GM23338 (cell line): ENCODE data around the gene ZNF783. TPM values are rescaled to one million over a fixed set of nuclear protein-coding genes. Genes with fewer than 3 reads are reported as not detected.

ENCODE experiments used
- ATAC-seq: fragments of 200-7000 bp; cut with Tn5 transposase; 3 replicates; pipeline ENCODE4 v1.9.1; 2020
- DNase-seq: peaks from one replicate; pipeline ENCODE4 v3.0.0-alpha.2; 2015; ENCODE audit warnings: low spot score
- H2AFZ ChIP-seq: fragments of 200-600 bp; sonication (generic); 2 replicates; pipeline ENCODE4 v1.8.0; 2016; ENCODE audit warnings: antibody characterized with exemption, mild to moderate bottlenecking, moderate library complexity
- H3F3A ChIP-seq: fragments of 200-600 bp; sonication (generic); replicated peaks from 2 replicates; pipeline ENCODE4 v1.8.0; 2017; ENCODE audit warnings: antibody characterized with exemption, mixed run types, low read depth
- H3K27ac ChIP-seq: fragments of 200-600 bp; sonication (generic); 2 replicates; pipeline ENCODE4 v1.6.1; 2016; ENCODE audit warnings: low read depth
- H3K27me3 ChIP-seq: fragments of 200-600 bp; sonication (generic); 2 replicates; pipeline ENCODE4 v1.8.0; 2016; ENCODE audit warnings: mild to moderate bottlenecking, mixed run types, moderate library complexity; ENCODE audit not compliant: insufficient read depth
- H3K36me3 ChIP-seq: fragments of 200-600 bp; sonication (generic); 2 replicates; pipeline ENCODE4 v1.8.0; 2016; ENCODE audit warnings: mild to moderate bottlenecking; ENCODE audit not compliant: insufficient read depth
- H3K4me1 ChIP-seq: fragments of 200-600 bp; sonication (generic); 2 replicates; pipeline ENCODE4 v1.8.0; 2016; ENCODE audit warnings: mild to moderate bottlenecking, moderate library complexity; ENCODE audit not compliant: insufficient read depth
- H3K4me2 ChIP-seq: fragments of 200-600 bp; sonication (generic); 2 replicates; pipeline ENCODE4 v1.7.1; 2017; ENCODE audit warnings: mixed run types
- H3K4me3 ChIP-seq: fragments of 200-600 bp; sonication (generic); 2 replicates; pipeline ENCODE4 v1.6.1; 2016; ENCODE audit warnings: mixed run types
- H3K79me2 ChIP-seq: fragments of 200-600 bp; sonication (generic); replicated peaks from 2 replicates; pipeline ENCODE4 v1.8.0; 2017; ENCODE audit warnings: mild to moderate bottlenecking; ENCODE audit not compliant: insufficient read depth
- H3K9me2 ChIP-seq: fragments of 200-600 bp; sonication (generic); 2 replicates; pipeline ENCODE4 v1.8.0; 2017; ENCODE audit not compliant: insufficient read depth
- H4K20me1 ChIP-seq: fragments of 200-600 bp; sonication (generic); replicated peaks from 2 replicates; pipeline ENCODE4 v1.8.0; 2017; ENCODE audit warnings: mild to moderate bottlenecking; ENCODE audit not compliant: insufficient read depth
- H3K27ac Mint-ChIP-seq: 2 replicates; pipeline ENCODE4 v1.8.0; 2020; ENCODE audit warnings: inconsistent platforms, mild to moderate bottlenecking, moderate library complexity, mixed read lengths
- H3K27me3 Mint-ChIP-seq: 3 replicates; pipeline ENCODE4 v1.8.0; 2022; ENCODE audit warnings: low read depth, mild to moderate bottlenecking, moderate library complexity, mixed read lengths, inconsistent platforms; ENCODE audit not compliant: insufficient read depth, poor library complexity
- H3K36me3 Mint-ChIP-seq: 3 replicates; pipeline ENCODE4 v1.8.0; 2021; ENCODE audit warnings: low read depth, mild to moderate bottlenecking, inconsistent platforms, moderate library complexity, mixed read lengths
- H3K4me1 Mint-ChIP-seq: 3 replicates; pipeline ENCODE4 v1.8.0; 2020; ENCODE audit warnings: mild to moderate bottlenecking, inconsistent platforms, mixed read lengths
- H3K4me3 Mint-ChIP-seq: 3 replicates; pipeline ENCODE4 v1.8.0; 2021; ENCODE audit warnings: moderate library complexity, mild to moderate bottlenecking, inconsistent platforms, mixed read lengths
- H3K9me3 Mint-ChIP-seq: 3 replicates; pipeline ENCODE4 v1.8.0; 2020; ENCODE audit warnings: moderate library complexity, mild to moderate bottlenecking, inconsistent platforms, mixed read lengths
- CREB1 ChIP-seq: fragments of 250-450 bp; sonication (Bioruptor Pico); IDR thresholded peaks from 2 replicates; pipeline ENCODE4 v1.5.0; 2020; ENCODE audit warnings: low read depth, mild to moderate bottlenecking, moderate library complexity
- EZH2 ChIP-seq: fragments of 200-600 bp; sonication (generic); IDR thresholded peaks from one replicate; pipeline ENCODE4 v1.8.0; 2017; ENCODE audit warnings: antibody characterized with exemption, mild to moderate bottlenecking, low read depth; ENCODE audit not compliant: unreplicated experiment
- EZH2phosphoT487 ChIP-seq: fragments of 200-600 bp; sonication (generic); IDR thresholded peaks from one replicate; pipeline ENCODE4 v1.8.1; 2018; ENCODE audit warnings: antibody characterized with exemption; ENCODE audit not compliant: unreplicated experiment
- JUNB ChIP-seq: IDR thresholded peaks from one replicate; pipeline ENCODE4 v1.6.1; 2016; ENCODE audit warnings: antibody characterized with exemption; ENCODE audit not compliant: unreplicated experiment
- NANOG ChIP-seq: IDR thresholded peaks from 2 replicates; pipeline ENCODE4 v1.6.1; 2016; ENCODE audit warnings: antibody characterized with exemption, borderline replicate concordance
- POLR2AphosphoS5 ChIP-seq: IDR thresholded peaks from 2 replicates; pipeline ENCODE4 v1.6.1; 2016; ENCODE audit warnings: antibody characterized with exemption, low read depth
- STAT1 ChIP-seq: IDR thresholded peaks from one replicate; pipeline ENCODE4 v1.6.1; 2016; ENCODE audit warnings: antibody characterized with exemption; ENCODE audit not compliant: unreplicated experiment
- ZNF114 ChIP-seq: fragments of 250-450 bp; sonication (Bioruptor Pico); IDR thresholded peaks from 2 replicates; pipeline ENCODE4 v1.5.0; 2020; ENCODE audit warnings: mild to moderate bottlenecking, moderate library complexity
- ZNF331 ChIP-seq: fragments of 250-450 bp; sonication (Bioruptor Pico); IDR thresholded peaks from 2 replicates; pipeline ENCODE4 v1.5.0; 2020; ENCODE audit warnings: low read depth, mild to moderate bottlenecking, moderate library complexity
- polyA plus RNA-seq: library from polyadenylated mRNA; unstranded; fragments of >200 nt; fragmentation: Nextera tagmentation; extraction: Ambion mirVana; gene quantifications from 2 replicates; pipeline ENCODE4 v1.2.1, GENCODE V29; 2016
- total RNA-seq: library from RNA; depleted of rRNA; stranded (reverse); fragments of >200 nt; shearing (Covaris generic); gene quantifications from 2 replicates; pipeline ENCODE4 v1.2.3, GENCODE V29; 2014
- TF ChIP-seq, protein P1 (sequence below): IDR thresholded peaks from 2 replicates; pipeline ENCODE4 v1.6.1; 2016; ENCODE audit warnings: antibody characterized with exemption
- TF ChIP-seq, protein P2 (sequence below): fragments of 250-450 bp; sonication (Bioruptor Pico); IDR thresholded peaks from 2 replicates; pipeline ENCODE4 v1.5.0; 2020; ENCODE audit warnings: mild to moderate bottlenecking, moderate library complexity
- TF ChIP-seq, protein P3 (sequence below): IDR thresholded peaks from one replicate; pipeline ENCODE4 v1.6.1; 2018; ENCODE audit warnings: antibody characterized with exemption; ENCODE audit not compliant: unreplicated experiment
- TF ChIP-seq, protein P4 (sequence below), 2 experiments: fragments of 200-600 bp in 1 of 2; sonication (generic) in 1 of 2; conservative IDR thresholded peaks; 2 replicates each; pipeline versions ENCODE4 v1.5.1 to v1.6.1; 2016 to 2017; ENCODE audit warnings: antibody characterized with exemption in 2 of 2, low read depth in 2 of 2, mild to moderate bottlenecking in 2 of 2, moderate library complexity in 1 of 2

ZNF783 gene
- total and polyA plus RNA-seq, 2 experiments from 2014 or later, result 2.1 to 9.0 TPM

DNA sequence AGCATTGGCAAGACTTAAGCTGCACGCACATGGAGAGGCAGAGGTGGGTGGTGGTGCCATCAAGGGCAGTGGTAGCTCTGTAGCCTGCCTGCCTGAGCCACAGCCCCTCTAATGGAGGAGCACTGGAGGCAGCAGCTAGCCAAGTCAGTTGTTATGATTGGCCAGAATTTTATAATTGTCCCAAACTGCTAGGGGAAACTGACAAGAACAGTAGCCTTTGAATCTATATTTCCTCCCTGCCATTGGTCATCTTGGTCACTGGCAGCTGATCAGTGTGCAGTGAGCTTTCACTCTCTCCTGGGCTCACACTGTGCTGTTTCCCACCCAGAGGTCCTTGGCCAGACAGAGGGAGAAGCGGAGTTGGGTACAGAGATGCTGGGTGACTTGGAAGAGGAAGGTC, 9.6 kb upstream of the ZNF783 start:
- no peak overlapping the region for H3K27ac ChIP-seq
- no peaks in the 10 kb centered on the region for H3K9me3 Mint-ChIP-seq
- H3F3A ChIP-seq, result no peaks in the 10 kb centered on the region
- H3K27ac Mint-ChIP-seq, result no peak overlapping the region
- TF ChIP-seq EZH2phosphoT487 (no peak), EZH2 (no peak), NANOG (no peak), JUNB (no peak), POLR2AphosphoS5 (no peak), STAT1 (no peak), ZNF114 (CRISPR knock-in tag) (no peak), CREB1 (CRISPR knock-in tag) (no peak), ZNF331 (CRISPR knock-in tag) (no peak)
- TF ChIP-seq, protein P1, sequence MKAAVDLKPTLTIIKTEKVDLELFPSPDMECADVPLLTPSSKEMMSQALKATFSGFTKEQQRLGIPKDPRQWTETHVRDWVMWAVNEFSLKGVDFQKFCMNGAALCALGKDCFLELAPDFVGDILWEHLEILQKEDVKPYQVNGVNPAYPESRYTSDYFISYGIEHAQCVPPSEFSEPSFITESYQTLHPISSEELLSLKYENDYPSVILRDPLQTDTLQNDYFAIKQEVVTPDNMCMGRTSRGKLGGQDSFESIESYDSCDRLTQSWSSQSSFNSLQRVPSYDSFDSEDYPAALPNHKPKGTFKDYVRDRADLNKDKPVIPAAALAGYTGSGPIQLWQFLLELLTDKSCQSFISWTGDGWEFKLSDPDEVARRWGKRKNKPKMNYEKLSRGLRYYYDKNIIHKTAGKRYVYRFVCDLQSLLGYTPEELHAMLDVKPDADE, result no peak
- TF ChIP-seq, protein P2, sequence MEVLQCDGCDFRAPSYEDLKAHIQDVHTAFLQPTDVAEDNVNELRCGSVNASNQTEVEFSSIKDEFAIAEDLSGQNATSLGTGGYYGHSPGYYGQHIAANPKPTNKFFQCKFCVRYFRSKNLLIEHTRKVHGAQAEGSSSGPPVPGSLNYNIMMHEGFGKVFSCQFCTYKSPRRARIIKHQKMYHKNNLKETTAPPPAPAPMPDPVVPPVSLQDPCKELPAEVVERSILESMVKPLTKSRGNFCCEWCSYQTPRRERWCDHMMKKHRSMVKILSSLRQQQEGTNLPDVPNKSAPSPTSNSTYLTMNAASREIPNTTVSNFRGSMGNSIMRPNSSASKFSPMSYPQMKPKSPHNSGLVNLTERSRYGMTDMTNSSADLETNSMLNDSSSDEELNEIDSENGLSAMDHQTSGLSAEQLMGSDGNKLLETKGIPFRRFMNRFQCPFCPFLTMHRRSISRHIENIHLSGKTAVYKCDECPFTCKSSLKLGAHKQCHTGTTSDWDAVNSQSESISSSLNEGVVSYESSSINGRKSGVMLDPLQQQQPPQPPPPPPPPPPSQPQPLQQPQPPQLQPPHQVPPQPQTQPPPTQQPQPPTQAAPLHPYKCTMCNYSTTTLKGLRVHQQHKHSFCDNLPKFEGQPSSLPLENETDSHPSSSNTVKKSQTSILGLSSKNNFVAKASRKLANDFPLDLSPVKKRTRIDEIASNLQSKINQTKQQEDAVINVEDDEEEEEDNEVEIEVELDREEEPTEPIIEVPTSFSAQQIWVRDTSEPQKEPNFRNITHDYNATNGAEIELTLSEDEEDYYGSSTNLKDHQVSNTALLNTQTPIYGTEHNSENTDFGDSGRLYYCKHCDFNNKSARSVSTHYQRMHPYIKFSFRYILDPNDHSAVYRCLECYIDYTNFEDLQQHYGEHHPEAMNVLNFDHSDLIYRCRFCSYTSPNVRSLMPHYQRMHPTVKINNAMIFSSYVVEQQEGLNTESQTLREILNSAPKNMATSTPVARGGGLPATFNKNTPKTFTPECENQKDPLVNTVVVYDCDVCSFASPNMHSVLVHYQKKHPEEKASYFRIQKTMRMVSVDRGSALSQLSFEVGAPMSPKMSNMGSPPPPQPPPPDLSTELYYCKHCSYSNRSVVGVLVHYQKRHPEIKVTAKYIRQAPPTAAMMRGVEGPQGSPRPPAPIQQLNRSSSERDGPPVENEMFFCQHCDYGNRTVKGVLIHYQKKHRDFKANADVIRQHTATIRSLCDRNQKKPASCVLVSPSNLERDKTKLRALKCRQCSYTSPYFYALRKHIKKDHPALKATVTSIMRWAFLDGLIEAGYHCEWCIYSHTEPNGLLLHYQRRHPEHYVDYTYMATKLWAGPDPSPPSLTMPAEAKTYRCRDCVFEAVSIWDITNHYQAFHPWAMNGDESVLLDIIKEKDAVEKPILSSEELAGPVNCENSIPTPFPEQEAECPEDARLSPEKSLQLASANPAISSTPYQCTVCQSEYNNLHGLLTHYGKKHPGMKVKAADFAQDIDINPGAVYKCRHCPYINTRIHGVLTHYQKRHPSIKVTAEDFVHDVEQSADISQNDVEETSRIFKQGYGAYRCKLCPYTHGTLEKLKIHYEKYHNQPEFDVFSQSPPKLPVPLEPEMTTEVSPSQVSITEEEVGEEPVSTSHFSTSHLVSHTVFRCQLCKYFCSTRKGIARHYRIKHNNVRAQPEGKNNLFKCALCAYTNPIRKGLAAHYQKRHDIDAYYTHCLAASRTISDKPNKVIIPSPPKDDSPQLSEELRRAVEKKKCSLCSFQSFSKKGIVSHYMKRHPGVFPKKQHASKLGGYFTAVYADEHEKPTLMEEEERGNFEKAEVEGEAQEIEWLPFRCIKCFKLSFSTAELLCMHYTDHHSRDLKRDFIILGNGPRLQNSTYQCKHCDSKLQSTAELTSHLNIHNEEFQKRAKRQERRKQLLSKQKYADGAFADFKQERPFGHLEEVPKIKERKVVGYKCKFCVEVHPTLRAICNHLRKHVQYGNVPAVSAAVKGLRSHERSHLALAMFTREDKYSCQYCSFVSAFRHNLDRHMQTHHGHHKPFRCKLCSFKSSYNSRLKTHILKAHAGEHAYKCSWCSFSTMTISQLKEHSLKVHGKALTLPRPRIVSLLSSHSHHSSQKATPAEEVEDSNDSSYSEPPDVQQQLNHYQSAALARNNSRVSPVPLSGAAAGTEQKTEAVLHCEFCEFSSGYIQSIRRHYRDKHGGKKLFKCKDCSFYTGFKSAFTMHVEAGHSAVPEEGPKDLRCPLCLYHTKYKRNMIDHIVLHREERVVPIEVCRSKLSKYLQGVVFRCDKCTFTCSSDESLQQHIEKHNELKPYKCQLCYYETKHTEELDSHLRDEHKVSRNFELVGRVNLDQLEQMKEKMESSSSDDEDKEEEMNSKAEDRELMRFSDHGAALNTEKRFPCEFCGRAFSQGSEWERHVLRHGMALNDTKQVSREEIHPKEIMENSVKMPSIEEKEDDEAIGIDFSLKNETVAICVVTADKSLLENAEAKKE (CRISPR knock-in tag), result no peak
- TF ChIP-seq, protein P3, sequence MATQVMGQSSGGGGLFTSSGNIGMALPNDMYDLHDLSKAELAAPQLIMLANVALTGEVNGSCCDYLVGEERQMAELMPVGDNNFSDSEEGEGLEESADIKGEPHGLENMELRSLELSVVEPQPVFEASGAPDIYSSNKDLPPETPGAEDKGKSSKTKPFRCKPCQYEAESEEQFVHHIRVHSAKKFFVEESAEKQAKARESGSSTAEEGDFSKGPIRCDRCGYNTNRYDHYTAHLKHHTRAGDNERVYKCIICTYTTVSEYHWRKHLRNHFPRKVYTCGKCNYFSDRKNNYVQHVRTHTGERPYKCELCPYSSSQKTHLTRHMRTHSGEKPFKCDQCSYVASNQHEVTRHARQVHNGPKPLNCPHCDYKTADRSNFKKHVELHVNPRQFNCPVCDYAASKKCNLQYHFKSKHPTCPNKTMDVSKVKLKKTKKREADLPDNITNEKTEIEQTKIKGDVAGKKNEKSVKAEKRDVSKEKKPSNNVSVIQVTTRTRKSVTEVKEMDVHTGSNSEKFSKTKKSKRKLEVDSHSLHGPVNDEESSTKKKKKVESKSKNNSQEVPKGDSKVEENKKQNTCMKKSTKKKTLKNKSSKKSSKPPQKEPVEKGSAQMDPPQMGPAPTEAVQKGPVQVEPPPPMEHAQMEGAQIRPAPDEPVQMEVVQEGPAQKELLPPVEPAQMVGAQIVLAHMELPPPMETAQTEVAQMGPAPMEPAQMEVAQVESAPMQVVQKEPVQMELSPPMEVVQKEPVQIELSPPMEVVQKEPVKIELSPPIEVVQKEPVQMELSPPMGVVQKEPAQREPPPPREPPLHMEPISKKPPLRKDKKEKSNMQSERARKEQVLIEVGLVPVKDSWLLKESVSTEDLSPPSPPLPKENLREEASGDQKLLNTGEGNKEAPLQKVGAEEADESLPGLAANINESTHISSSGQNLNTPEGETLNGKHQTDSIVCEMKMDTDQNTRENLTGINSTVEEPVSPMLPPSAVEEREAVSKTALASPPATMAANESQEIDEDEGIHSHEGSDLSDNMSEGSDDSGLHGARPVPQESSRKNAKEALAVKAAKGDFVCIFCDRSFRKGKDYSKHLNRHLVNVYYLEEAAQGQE, result no peak
- TF ChIP-seq, protein P4, sequence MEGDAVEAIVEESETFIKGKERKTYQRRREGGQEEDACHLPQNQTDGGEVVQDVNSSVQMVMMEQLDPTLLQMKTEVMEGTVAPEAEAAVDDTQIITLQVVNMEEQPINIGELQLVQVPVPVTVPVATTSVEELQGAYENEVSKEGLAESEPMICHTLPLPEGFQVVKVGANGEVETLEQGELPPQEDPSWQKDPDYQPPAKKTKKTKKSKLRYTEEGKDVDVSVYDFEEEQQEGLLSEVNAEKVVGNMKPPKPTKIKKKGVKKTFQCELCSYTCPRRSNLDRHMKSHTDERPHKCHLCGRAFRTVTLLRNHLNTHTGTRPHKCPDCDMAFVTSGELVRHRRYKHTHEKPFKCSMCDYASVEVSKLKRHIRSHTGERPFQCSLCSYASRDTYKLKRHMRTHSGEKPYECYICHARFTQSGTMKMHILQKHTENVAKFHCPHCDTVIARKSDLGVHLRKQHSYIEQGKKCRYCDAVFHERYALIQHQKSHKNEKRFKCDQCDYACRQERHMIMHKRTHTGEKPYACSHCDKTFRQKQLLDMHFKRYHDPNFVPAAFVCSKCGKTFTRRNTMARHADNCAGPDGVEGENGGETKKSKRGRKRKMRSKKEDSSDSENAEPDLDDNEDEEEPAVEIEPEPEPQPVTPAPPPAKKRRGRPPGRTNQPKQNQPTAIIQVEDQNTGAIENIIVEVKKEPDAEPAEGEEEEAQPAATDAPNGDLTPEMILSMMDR (conservative IDR thresholded peaks at IDR 0.05; ENCODE audit: low read depth in 2 of 2), result no peak
- no peaks in the 10 kb centered on the region for H3K9me2 ChIP-seq
- H3K4me3 ChIP-seq, result no peak overlapping the region
- H3K36me3 ChIP-seq, result peaks cover 19% of the 10 kb centered on the region
- H3K4me1 Mint-ChIP-seq, result no peaks in the 10 kb centered on the region
- H3K79me2 ChIP-seq, result peaks cover 24% of the 10 kb centered on the region
- H3K27me3 Mint-ChIP-seq, result peaks cover 6% of the 10 kb centered on the region
- H3K4me1 ChIP-seq, result no peaks in the 10 kb centered on the region
- H3K4me2 ChIP-seq, result no peak overlapping the region
- DNase-seq (no peak), ATAC-seq (no peak)
- no peak overlapping the region for H3K4me3 Mint-ChIP-seq
- H3K27me3 ChIP-seq, result no peaks in the 10 kb centered on the region
- peaks cover 9% of the 10 kb centered on the region for H4K20me1 ChIP-seq
- H2AFZ ChIP-seq, result no peak overlapping the region
- H3K36me3 Mint-ChIP-seq, result peaks cover 44% of the 10 kb centered on the region
